Testis (tissue), 3 donors: Measurements from ENCODE around the gene ZNF274. TPM values are rescaled to one million over a fixed set of nuclear protein-coding genes. Genes with fewer than 3 reads are reported as not detected.
A peak's percentile ranks its signal among the peaks of the same experiment; 100 is the strongest.

Experiments used
- DNase-seq: peaks from one replicate; pipeline ENCODE4 v3.0.0-alpha.2; 2019
- H3K27ac ChIP-seq, 2 donors: fragments of 200-600 bp; sonication (generic); one replicate each; pipeline ENCODE4 v1.5.1; 2019
- H3K27me3 ChIP-seq: fragments of 200-600 bp; sonication (generic); one replicate; pipeline ENCODE4 v1.5.1; 2019
- H3K36me3 ChIP-seq: fragments of 200-600 bp; sonication (generic); one replicate; pipeline ENCODE4 v1.5.1; 2017; ENCODE audit warnings: low read depth; ENCODE audit errors: missing control alignments
- H3K4me1 ChIP-seq: fragments of 200-600 bp; sonication (generic); one replicate; pipeline ENCODE4 v1.5.1; 2019
- H3K4me3 ChIP-seq, 2 donors: fragments of 200-600 bp; sonication (generic); one replicate each; pipeline ENCODE4 v1.5.1; 2017 to 2019
- H3K9me3 ChIP-seq: fragments of 200-600 bp; sonication (generic); one replicate; pipeline ENCODE4 v1.5.1; 2017
- CTCF ChIP-seq, 3 experiments: fragments of 450-650 bp in 2 of 3; fragments of 200-600 bp in 1 of 3; sonication (generic) in 1 of 3; IDR thresholded peaks; one replicate each; pipeline ENCODE4 v1.5.1; 2016 to 2019; ENCODE audit warnings: antibody characterized with exemption in 3 of 3, mild to moderate bottlenecking in 2 of 3, moderate library complexity in 1 of 3
- POLR2A ChIP-seq: fragments of 450-650 bp; IDR thresholded peaks from one replicate; pipeline ENCODE4 v1.6.1; 2017; ENCODE audit warnings: antibody characterized with exemption, mild to moderate bottlenecking, moderate library complexity
- WGBS, 2 donors: methylation state at CpG; one replicate each; pipeline ENCODE4 v1.1.5; 2018; 5-methylcytosine and 5-hydroxymethylcytosine counted together
- intact Hi-C: fragments of 100-400 bp; cut with DNase I; formaldehyde crosslinking; loops from one replicate; pipeline ENCODE4 v1.15.1; 2023; ENCODE audit warnings: low total_unique reads
- polyA plus RNA-seq: library from polyadenylated mRNA; stranded (reverse); fragments of 350-450 nt; fragmentation: Illumina TruSeq; extraction: RNeasy Lipid Tissue Mini Kit (QIAGEN cat#74804); gene quantifications from one replicate; pipeline ENCODE4 v1.2.3, GENCODE V29; 2014; ENCODE audit warnings: low read depth, low replicate concordance; ENCODE audit not compliant: insufficient read depth
- total RNA-seq, 2 donors: library from RNA; depleted of rRNA; stranded (reverse); fragments of >200 nt; gene quantifications; one replicate each; pipeline ENCODE4 v1.2.3, GENCODE V29; 2016

ZNF274 gene
- total and polyA plus RNA-seq, 3 donors from 2014 or later: 34.2 to 48.0 (median 42.6) TPM

DNA sequence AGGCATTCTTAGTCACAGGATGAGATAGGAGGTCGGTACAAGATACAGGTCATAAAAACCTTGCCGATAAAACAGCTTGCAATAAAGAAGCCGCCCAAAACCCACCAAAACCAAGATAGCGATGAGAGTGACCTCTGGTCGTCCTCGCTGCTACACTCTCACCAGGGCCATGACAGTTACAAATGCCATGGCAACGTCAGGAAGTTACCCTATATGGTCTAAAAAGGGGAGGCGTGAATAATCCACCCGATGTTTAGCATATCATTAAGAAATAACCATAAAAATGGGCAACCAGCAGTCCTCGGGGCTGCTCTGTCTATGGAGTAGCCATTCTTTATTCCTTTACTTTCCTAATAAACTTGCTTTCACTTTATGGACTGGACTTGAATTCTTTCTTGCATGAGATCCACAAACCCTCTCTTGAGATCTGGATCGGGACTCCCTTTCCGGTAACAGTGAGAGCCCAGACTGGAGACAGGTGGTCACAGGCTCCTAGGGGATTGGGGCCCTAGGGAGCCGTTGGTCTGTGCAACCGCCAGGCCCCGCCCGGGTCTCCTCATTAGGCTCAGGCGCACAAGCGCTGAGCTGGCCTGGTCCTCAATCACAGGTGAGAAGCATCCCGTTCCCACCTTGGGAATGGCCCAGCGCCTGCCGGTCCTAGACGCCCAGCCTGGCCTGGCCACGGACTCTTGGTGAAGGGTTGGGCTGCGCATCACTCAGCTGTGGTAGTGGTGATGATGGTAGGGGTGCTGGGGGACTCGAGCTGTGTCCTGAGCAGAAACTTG is 34.9 kb downstream of the ZNF274 start:
- TF ChIP-seq CTCF (IDR thresholded peaks at IDR 0.05): no peak
- TF ChIP-seq POLR2A: no peak
- no peak for DNase-seq
- Histone ChIP-seq H3K4me1 (no peaks in the 10 kb centered on the region), H3K27ac (no peak overlapping the region), H3K27me3 (no peaks in the 10 kb centered on the region), H3K9me3 (no peaks in the 10 kb centered on the region), H3K36me3 (no peaks in the 10 kb centered on the region), H3K4me3 (peak overlapping the region; percentile 29 to 41)
- intact Hi-C loops: no loop called here
- WGBS, 2 donors: 64 to 74% methylated on average over 13 to 25 of the region's 25 CpGs

DNA sequence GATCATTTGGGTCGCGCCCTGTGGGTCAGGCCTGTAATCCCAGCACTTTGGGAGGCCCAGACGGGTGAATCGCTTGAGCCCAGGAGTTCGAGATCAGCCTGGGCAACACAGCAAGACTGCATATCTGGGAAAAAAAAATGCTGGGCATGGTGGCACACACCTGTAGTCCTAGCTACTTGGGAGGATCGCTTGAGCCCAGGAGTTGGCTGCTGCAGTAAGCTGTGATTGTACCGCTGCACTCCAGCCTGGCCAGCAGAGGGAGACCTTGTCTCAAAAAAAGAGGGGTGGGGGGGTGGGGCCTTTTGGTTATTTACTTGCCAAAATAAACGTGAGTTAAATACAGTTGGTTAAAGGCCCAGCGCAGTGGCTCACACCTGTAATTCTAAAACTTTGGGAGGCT is 36.0 kb downstream of the ZNF274 start:
- Histone ChIP-seq H3K9me3 (no peaks in the 10 kb centered on the region), H3K27me3 (no peaks in the 10 kb centered on the region), H3K36me3 (no peaks in the 10 kb centered on the region), H3K4me3 (no peak overlapping the region), H3K4me1 (no peaks in the 10 kb centered on the region), H3K27ac (no peak overlapping the region)
- DNase-seq: peak; percentile 42
- TF ChIP-seq POLR2A (no peak), CTCF (IDR thresholded peaks at IDR 0.05) (peak in 2 of 3 experiments; percentile 6 to 14)
- 35 to 37% methylated on average over 9 of the region's 9 CpGs for WGBS, 2 donors
- intact Hi-C loops: no loop called here

- WGBS, 2 donors: 7 to 15% methylated on average over 12 to 20 of the region's 23 CpGs
- intact Hi-C loops: no loop called here
- peak overlapping the region; percentile 64 to 81 for H3K4me3 ChIP-seq
- peak overlapping the region; percentile 60 to 75 for H3K27ac ChIP-seq
- H3K27me3 ChIP-seq: no peaks in the 10 kb centered on the region
- peaks cover 9% of the 10 kb centered on the region for H3K4me1 ChIP-seq
- DNase-seq: peak; percentile 26
- H3K9me3 ChIP-seq: no peaks in the 10 kb centered on the region
- H3K36me3 ChIP-seq: no peaks in the 10 kb centered on the region
- TF ChIP-seq CTCF (IDR thresholded peaks at IDR 0.05): no peak
- no peak for TF ChIP-seq POLR2A
Measured at GRCh38 chr19:58227964-58228584, 45.2 kb downstream of the ZNF274 start.

DNA sequence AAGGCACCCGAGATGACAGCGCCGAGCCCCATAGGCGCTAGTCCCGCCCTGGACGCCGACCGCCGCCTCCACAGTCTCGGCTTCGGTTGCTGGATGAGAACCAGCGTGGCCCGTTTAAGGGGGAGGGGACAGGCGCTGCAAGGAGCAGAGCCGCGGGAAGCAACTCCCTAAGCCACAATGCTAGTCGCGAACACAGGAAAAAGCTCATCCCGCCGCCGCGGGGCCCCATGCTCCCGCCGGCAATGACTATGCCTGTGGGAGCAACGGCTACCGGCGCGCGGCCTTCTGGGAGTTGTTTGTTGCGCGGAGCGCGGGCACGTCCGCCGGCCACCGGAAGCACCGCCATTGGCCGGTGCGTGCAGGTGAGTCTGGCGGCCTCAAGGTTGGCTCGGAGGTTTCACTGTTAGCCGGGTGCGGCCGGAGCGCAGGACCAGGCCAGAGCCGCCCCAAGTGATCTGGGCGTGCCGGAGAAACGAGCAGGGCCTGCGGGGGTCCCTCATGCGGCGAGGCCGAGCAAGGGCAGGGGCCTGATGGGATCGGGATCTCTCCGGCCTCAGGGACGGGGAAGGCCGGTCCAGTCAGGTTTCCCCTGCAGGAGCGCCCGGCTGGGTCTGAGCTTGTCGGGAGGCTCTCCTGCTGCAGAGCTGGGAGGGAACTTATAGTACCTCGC is 45.9 kb downstream of the ZNF274 start, which contains the start of gene ZNF544:
TSS of gene ZNF544 (plus strand) at position 330 of the 670 bp plus-strand sequence. CDS start 15,110 bp downstream, outside the sequence.
- peak; percentile 88 for DNase-seq
- no peaks in the 10 kb centered on the region for H3K27me3 ChIP-seq
- no peaks in the 10 kb centered on the region for H3K9me3 ChIP-seq
- WGBS, 2 donors: 0% methylated on average over 13 to 51 of the region's 62 CpGs
- TF ChIP-seq POLR2A: no peak
- no peak for TF ChIP-seq CTCF (IDR thresholded peaks at IDR 0.05)
- H3K36me3 ChIP-seq: no peaks in the 10 kb centered on the region
- intact Hi-C loops: no loop called here
- H3K4me1 ChIP-seq: peaks cover 9% of the 10 kb centered on the region
- H3K4me3 ChIP-seq: peak within 1 kb of the TSS; percentile 64 to 81
- H3K27ac ChIP-seq: peak within 1 kb of the TSS; percentile 60 to 75
